Measurements from ENCODE around the gene COMT.

DNA sequence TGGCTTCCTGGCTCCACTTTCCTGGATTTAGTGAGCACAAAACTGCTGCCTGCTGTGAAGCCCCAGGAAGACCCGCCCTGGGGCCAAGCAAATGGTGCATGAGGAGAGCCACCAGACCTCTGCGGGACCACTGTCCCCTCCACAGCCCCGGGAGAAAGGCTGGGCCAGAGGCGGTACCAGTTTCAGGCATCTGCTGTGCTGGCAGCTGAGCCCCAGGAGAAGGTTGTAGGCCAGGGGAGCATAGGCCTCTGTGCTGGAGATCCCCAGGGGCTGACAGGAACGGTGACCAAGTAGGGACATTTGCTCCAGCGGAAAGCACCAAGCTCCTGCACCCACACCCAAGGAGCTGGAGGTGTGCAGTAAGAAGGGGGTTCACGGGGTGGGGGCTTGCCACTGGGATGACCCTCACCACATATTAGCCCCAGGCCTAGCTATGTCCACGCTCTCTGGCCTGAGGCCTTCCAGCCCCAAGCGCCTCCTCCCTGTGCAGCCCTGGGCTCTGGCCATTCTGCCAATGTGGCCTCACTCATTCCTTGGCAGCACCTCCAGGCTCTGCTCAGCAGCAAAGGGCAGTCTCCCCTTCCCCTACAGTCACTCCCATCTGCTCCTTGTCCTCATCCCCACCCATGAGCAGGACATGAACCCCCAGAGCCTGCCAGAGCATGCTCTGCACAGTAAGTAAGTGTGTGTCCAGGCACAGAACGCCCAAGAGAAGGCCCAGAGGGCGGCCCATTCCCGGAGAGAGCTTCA lies 24.0 kb upstream of the COMT start:
- TF ChIP-seq, protein P1, sequence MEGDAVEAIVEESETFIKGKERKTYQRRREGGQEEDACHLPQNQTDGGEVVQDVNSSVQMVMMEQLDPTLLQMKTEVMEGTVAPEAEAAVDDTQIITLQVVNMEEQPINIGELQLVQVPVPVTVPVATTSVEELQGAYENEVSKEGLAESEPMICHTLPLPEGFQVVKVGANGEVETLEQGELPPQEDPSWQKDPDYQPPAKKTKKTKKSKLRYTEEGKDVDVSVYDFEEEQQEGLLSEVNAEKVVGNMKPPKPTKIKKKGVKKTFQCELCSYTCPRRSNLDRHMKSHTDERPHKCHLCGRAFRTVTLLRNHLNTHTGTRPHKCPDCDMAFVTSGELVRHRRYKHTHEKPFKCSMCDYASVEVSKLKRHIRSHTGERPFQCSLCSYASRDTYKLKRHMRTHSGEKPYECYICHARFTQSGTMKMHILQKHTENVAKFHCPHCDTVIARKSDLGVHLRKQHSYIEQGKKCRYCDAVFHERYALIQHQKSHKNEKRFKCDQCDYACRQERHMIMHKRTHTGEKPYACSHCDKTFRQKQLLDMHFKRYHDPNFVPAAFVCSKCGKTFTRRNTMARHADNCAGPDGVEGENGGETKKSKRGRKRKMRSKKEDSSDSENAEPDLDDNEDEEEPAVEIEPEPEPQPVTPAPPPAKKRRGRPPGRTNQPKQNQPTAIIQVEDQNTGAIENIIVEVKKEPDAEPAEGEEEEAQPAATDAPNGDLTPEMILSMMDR (conservative IDR thresholded peaks at IDR 0.05; ENCODE audit: low read length): no peak
- no peak for TF ChIP-seq EZH2phosphoT487 (IDR thresholded peaks at IDR 0.05; ENCODE audit: borderline replicate concordance)

Data from Loucy (cell line).